Esophagus squamous epithelium (tissue), 4 donors: ENCODE results near the gene ASB18.

Experiments
- POLR2A ChIP-seq, 4 donors: fragments of 450-650 bp; IDR thresholded peaks; one replicate each; pipeline ENCODE4 v1.6.1; 2017; ENCODE audit warnings: antibody characterized with exemption in 4 of 4, mild to moderate bottlenecking in 4 of 4, moderate library complexity in 3 of 4
- TF ChIP-seq, protein P1 (sequence below), 6 experiments: fragments of 450-650 bp in 4 of 6; fragments of 200-600 bp in 2 of 6; sonication (generic) in 2 of 6; IDR thresholded peaks; one replicate each; pipeline ENCODE4 v1.5.1; 2016 to 2019; ENCODE audit warnings: antibody characterized with exemption in 6 of 6, mild to moderate bottlenecking in 4 of 6, moderate library complexity in 4 of 6

DNA sequence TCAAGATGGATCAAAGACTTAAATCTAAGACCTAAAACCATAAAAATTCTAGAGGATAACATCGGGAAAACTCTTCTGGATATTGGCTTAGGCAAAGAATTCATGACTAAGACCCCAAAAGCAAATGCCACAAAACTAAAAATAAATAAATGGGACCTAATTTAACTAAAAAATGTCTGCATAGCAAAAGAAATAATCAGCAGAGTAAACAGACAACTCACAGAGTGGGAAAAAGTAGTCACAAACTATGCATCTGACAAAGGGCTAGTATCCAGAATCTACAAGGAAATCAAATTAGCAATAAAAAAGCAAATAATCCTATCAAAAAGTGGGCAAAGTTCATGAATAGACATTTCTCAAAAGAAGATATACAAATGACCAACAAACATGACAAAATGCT, 18.2 kb upstream of the ASB18 start:
- TF ChIP-seq, protein P1, sequence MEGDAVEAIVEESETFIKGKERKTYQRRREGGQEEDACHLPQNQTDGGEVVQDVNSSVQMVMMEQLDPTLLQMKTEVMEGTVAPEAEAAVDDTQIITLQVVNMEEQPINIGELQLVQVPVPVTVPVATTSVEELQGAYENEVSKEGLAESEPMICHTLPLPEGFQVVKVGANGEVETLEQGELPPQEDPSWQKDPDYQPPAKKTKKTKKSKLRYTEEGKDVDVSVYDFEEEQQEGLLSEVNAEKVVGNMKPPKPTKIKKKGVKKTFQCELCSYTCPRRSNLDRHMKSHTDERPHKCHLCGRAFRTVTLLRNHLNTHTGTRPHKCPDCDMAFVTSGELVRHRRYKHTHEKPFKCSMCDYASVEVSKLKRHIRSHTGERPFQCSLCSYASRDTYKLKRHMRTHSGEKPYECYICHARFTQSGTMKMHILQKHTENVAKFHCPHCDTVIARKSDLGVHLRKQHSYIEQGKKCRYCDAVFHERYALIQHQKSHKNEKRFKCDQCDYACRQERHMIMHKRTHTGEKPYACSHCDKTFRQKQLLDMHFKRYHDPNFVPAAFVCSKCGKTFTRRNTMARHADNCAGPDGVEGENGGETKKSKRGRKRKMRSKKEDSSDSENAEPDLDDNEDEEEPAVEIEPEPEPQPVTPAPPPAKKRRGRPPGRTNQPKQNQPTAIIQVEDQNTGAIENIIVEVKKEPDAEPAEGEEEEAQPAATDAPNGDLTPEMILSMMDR (IDR thresholded peaks at IDR 0.05), result no peak
- no peak for TF ChIP-seq POLR2A (IDR thresholded peaks at IDR 0.05)
